IMR-90 (cell line): ENCODE data around the gene DYRK2. TPM values are rescaled to one million over a fixed set of nuclear protein-coding genes. Genes with fewer than 3 reads are reported as not detected.

ENCODE experiments used
- ATAC-seq: fragments of 200-7000 bp; cut with Tn5 transposase; 2 replicates; pipeline ENCODE4 v1.9.1; 2020; ENCODE audit warnings: low read depth, mild to moderate bottlenecking, moderate library complexity
- BruUV-seq: library from RNA; stranded (reverse); fragments of 400-500 nt; replicated peaks from 2 replicates; lab custom pipeline; 2021; lab: Mats Ljungman, UMichigan
- CTCF ChIA-PET: fragments of 300-600 bp; formaldehyde crosslinking; extraction: SDS; loops from one replicate; lab custom pipeline; 2021; ENCODE audit warnings: antibody characterized with exemption; lab: Yijun Ruan, JAX
- POLR2A ChIA-PET: fragments of 300-600 bp; sonication (Branson Sonifier 250); formaldehyde crosslinking; loops from one replicate; lab custom pipeline; 2022; ENCODE audit warnings: antibody characterized with exemption; ENCODE audit not compliant: unreplicated experiment; lab: Charles Lee
- DNase-seq: peaks from one replicate; pipeline ENCODE4 v3.0.0; 2013
- H2AFZ ChIP-seq: replicated peaks from 2 replicates; pipeline ENCODE3; 2013; ENCODE audit warnings: low read length, mild to moderate bottlenecking; ENCODE audit not compliant: poor library complexity
- H2AK5ac ChIP-seq: 2 replicates; pipeline ENCODE4 v1.6.1; 2013; ENCODE audit warnings: low read depth, low read length, inconsistent platforms
- H2AK9ac ChIP-seq: replicated peaks from 2 replicates; pipeline ENCODE3; 2013; ENCODE audit warnings: mild to moderate bottlenecking, low read depth, low read length, moderate library complexity; ENCODE audit not compliant: poor library complexity
- H2BK120ac ChIP-seq: 2 replicates; pipeline ENCODE4 v1.6.1; 2013; ENCODE audit warnings: low read depth, low read length, inconsistent platforms
- H2BK15ac ChIP-seq: 3 replicates; pipeline ENCODE4 v1.6.1; 2013; ENCODE audit warnings: low read depth, low read length, inconsistent platforms
- H2BK20ac ChIP-seq: 2 replicates; pipeline ENCODE4 v1.6.1; 2013; ENCODE audit warnings: low read depth, mild to moderate bottlenecking, inconsistent platforms, low read length, moderate library complexity
- H2BK5ac ChIP-seq: 2 replicates; pipeline ENCODE4 v1.6.1; 2013; ENCODE audit warnings: mild to moderate bottlenecking, low read depth, low read length, inconsistent platforms; ENCODE audit not compliant: poor library complexity, severe bottlenecking
- H3K14ac ChIP-seq: replicated peaks from 2 replicates; pipeline ENCODE4 v1.6.1; 2013; ENCODE audit warnings: low read depth, low read length, inconsistent platforms
- H3K18ac ChIP-seq: 2 replicates; pipeline ENCODE4 v1.6.1; 2013; ENCODE audit warnings: low read depth, low read length, control low read depth
- H3K23ac ChIP-seq: 2 replicates; pipeline ENCODE4 v1.6.1; 2013; ENCODE audit warnings: low read depth, low read length, inconsistent platforms
- H3K27ac ChIP-seq: 2 replicates; pipeline ENCODE4 v1.5.1; 2013; ENCODE audit warnings: mild to moderate bottlenecking, control low read depth, low read length; ENCODE audit not compliant: insufficient read depth
- H3K27me3 ChIP-seq: 2 replicates; pipeline ENCODE4 v1.6.1; 2013; ENCODE audit warnings: low read length; ENCODE audit not compliant: control insufficient read depth, insufficient read depth
- H3K36me3 ChIP-seq: 2 replicates; pipeline ENCODE4 v1.6.1; 2013; ENCODE audit warnings: low read length, mixed read lengths; ENCODE audit not compliant: control insufficient read depth, insufficient read depth
- H3K4ac ChIP-seq: 2 replicates; pipeline ENCODE4 v1.6.1; 2013; ENCODE audit warnings: low read depth, low read length, inconsistent platforms
- H3K4me1 ChIP-seq: 2 replicates; pipeline ENCODE4 v1.6.1; 2013; ENCODE audit warnings: low read length, mixed read lengths; ENCODE audit not compliant: control insufficient read depth, insufficient read depth
- H3K4me2 ChIP-seq: 2 replicates; pipeline ENCODE4 v1.6.1; 2013; ENCODE audit warnings: low read depth, mild to moderate bottlenecking, control low read depth, low read length, moderate library complexity
- H3K4me3 ChIP-seq: 2 replicates; pipeline ENCODE4 v1.5.1; 2013; ENCODE audit warnings: low read depth, mild to moderate bottlenecking, control low read depth, low read length, moderate library complexity; ENCODE audit not compliant: insufficient read depth
- H3K56ac ChIP-seq: 2 replicates; pipeline ENCODE4 v1.6.1; 2013; ENCODE audit warnings: low read length, inconsistent platforms; ENCODE audit not compliant: insufficient read depth; ENCODE audit errors: extremely low read depth
- H3K79me1 ChIP-seq, 2 experiments: 2 replicates each; pipeline ENCODE4 v1.6.1; 2013; ENCODE audit warnings: low read length in 2 of 2, inconsistent platforms in 1 of 2, low read depth in 1 of 2
- H3K9ac ChIP-seq: 2 replicates; pipeline ENCODE4 v1.6.1; 2013; ENCODE audit warnings: low read depth, low read length, control low read depth
- H3K9me1 ChIP-seq: 2 replicates; pipeline ENCODE4 v1.6.1; 2013; ENCODE audit warnings: low read length, inconsistent platforms; ENCODE audit not compliant: insufficient read depth
- H3K9me3 ChIP-seq: 2 replicates; pipeline ENCODE4 v1.6.1; 2013; ENCODE audit warnings: low read length; ENCODE audit not compliant: control insufficient read depth, insufficient read depth
- H4K20me1 ChIP-seq: 2 replicates; pipeline ENCODE4 v1.6.1; 2013; ENCODE audit warnings: low read length, inconsistent platforms; ENCODE audit not compliant: insufficient read depth
- H4K5ac ChIP-seq: 2 replicates; pipeline ENCODE4 v1.6.1; 2013; ENCODE audit warnings: mild to moderate bottlenecking, low read depth, low read length, control low read depth
- H4K8ac ChIP-seq, 2 experiments: 2 replicates each; pipeline ENCODE4 v1.6.1; 2013; ENCODE audit warnings: low read depth in 2 of 2, low read length in 2 of 2, control low read depth in 1 of 2, inconsistent platforms in 1 of 2
- H4K91ac ChIP-seq: 2 replicates; pipeline ENCODE4 v1.6.1; 2013; ENCODE audit warnings: low read depth, low read length, inconsistent platforms; ENCODE audit not compliant: insufficient read depth
- CEBPB ChIP-seq: IDR thresholded peaks from 2 replicates; pipeline ENCODE4 v1.6.1; 2012; ENCODE audit warnings: low read depth, low read length, improper control_type of control experiment
- CTCF ChIP-seq: conservative IDR thresholded peaks from 2 replicates; pipeline ENCODE4 v1.5.1; 2012; ENCODE audit warnings: mild to moderate bottlenecking, low read depth, low read length, improper control_type of control experiment
- MAFK ChIP-seq: IDR thresholded peaks from 2 replicates; pipeline ENCODE4 v1.6.1; 2012; ENCODE audit warnings: low read depth, low read length, improper control_type of control experiment
- NFE2L2 ChIP-seq: fragments of 150-350 bp; IDR thresholded peaks from 2 replicates; pipeline ENCODE4 v1.6.1; 2016; ENCODE audit warnings: low read depth, mild to moderate bottlenecking, low read length
- POLR2A ChIP-seq: IDR thresholded peaks from 2 replicates; pipeline ENCODE4 v1.6.1; 2012; ENCODE audit warnings: mild to moderate bottlenecking, low read depth, low read length
- USF2 ChIP-seq: fragments of 150-350 bp; IDR thresholded peaks from 2 replicates; pipeline ENCODE4 v1.6.1; 2017; ENCODE audit warnings: mild to moderate bottlenecking, antibody characterized with exemption, low read length, low read depth
- WGBS, 2 experiments: methylation state at CpG; one replicate each; pipeline versions ENCODE4 v1.1.5 to v1.1.7; 2013; ENCODE audit warnings: missing lambda C conversion rate in 2 of 2; ENCODE audit not compliant: insufficient read length in 1 of 2; ENCODE audit errors: extremely low coverage in 2 of 2; 5-methylcytosine and 5-hydroxymethylcytosine counted together
- dilution Hi-C: fragments of 300-500 bp; cut with HindIII; formaldehyde crosslinking; loops from one replicate; pipeline ENCODE4 v1.14.3; 2018; ENCODE audit warnings: low sequenced_read_pairs; ENCODE audit not compliant: unreplicated experiment
- in situ Hi-C: fragments of 300-500 bp; cut with MboI; formaldehyde crosslinking; loops from 3 replicates; pipeline ENCODE4 v1.14.3; 2019; ENCODE audit warnings: low sequenced_read_pairs, inconsistent platforms, mixed read lengths
- intact Hi-C: fragments of 100-400 bp; cut with micrococcal nuclease; formaldehyde crosslinking; loops from 2 replicates; pipeline ENCODE4 v1.10.0; 2022
- polyA plus RNA-seq, 3 experiments: library from polyadenylated mRNA; depleted of rRNA; stranded (reverse); fragments of >200 nt; gene quantifications; 2 replicates each; pipeline ENCODE4 v1.2.3, GENCODE V29; 2012; ENCODE audit warnings: low replicate concordance in 1 of 3
- total RNA-seq: library from RNA; depleted of rRNA; stranded (reverse); fragments of >200 nt; gene quantifications from 2 replicates; pipeline ENCODE4 v1.2.3, GENCODE V29; 2012
- TF ChIP-seq, protein P1 (sequence below): fragments of 150-350 bp; IDR thresholded peaks from 2 replicates; pipeline ENCODE4 v1.6.1; 2016; ENCODE audit warnings: low read depth, mild to moderate bottlenecking, low read length, moderate library complexity, borderline replicate concordance

DYRK2 gene
- total and polyA plus RNA-seq, 2 of the 4 experiments (the other 2 are of a cell fraction) = 16.3 to 23.1 TPM

GRCh38 chr12:67621112-67621511 lies 27.4 kb upstream of the DYRK2 start:
- H3K27ac ChIP-seq = no peak overlapping the region
- no peak overlapping the region for H4K5ac ChIP-seq
- H3K79me1 ChIP-seq = no peaks in the 10 kb centered on the region
- no peaks in the 10 kb centered on the region for H3K4me1 ChIP-seq
- dilution Hi-C loops = no loop called here
- no peaks in the 10 kb centered on the region for H3K36me3 ChIP-seq
- intact Hi-C loops = no loop called here
- in situ Hi-C loops = no loop called here
- no peaks in the 10 kb centered on the region for H4K20me1 ChIP-seq
- H2AFZ ChIP-seq = no peak overlapping the region
- DNase-seq (no peak), ATAC-seq (no peak)
- ChIA-PET CTCF (no interaction called here), POLR2A (no interaction called here)
- no peak overlapping the region for H2BK15ac ChIP-seq
- H4K91ac ChIP-seq = no peak overlapping the region
- no peak overlapping the region for H2AK5ac ChIP-seq
- no peak overlapping the region for H2BK120ac ChIP-seq
- no TSS peak for BruUV-seq
- WGBS, 2 experiments = no CpG with 5 or more reads among the region's 1 CpG
- no peaks in the 10 kb centered on the region for H3K9me3 ChIP-seq
- H3K27me3 ChIP-seq = peaks cover 3% of the 10 kb centered on the region; the same call in 1 of the 2 replicates
- no peak overlapping the region for H3K56ac ChIP-seq
- TF ChIP-seq USF2 (no peak), NFE2L2 (peak; percentile 66), MAFK (no peak), POLR2A (no peak), CTCF (no peak), CEBPB (no peak)
- TF ChIP-seq, protein P1, sequence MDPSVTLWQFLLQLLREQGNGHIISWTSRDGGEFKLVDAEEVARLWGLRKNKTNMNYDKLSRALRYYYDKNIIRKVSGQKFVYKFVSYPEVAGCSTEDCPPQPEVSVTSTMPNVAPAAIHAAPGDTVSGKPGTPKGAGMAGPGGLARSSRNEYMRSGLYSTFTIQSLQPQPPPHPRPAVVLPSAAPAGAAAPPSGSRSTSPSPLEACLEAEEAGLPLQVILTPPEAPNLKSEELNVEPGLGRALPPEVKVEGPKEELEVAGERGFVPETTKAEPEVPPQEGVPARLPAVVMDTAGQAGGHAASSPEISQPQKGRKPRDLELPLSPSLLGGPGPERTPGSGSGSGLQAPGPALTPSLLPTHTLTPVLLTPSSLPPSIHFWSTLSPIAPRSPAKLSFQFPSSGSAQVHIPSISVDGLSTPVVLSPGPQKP = no peak
- H4K8ac ChIP-seq = no peak overlapping the region
- no peak overlapping the region for H3K14ac ChIP-seq
- no peak overlapping the region for H3K18ac ChIP-seq
- no peak overlapping the region for H3K23ac ChIP-seq
- no peak overlapping the region for H2AK9ac ChIP-seq
- H2BK20ac ChIP-seq = no peak overlapping the region
- no peaks in the 10 kb centered on the region for H3K9me1 ChIP-seq
- H2BK5ac ChIP-seq = no peak overlapping the region
- no peak overlapping the region for H3K4me2 ChIP-seq
- no peak overlapping the region for H3K9ac ChIP-seq
- H3K4me3 ChIP-seq = no peak overlapping the region
- H3K4ac ChIP-seq = no peak overlapping the region
